ENCODE results near the gene MED10. TPM values are rescaled to one million over a fixed set of nuclear protein-coding genes. Genes with fewer than 3 reads are reported as not detected.

MED10 gene
- total RNA-seq, 2 experiments from 2014 or later: 97.2 to 98.0 TPM

DNA sequence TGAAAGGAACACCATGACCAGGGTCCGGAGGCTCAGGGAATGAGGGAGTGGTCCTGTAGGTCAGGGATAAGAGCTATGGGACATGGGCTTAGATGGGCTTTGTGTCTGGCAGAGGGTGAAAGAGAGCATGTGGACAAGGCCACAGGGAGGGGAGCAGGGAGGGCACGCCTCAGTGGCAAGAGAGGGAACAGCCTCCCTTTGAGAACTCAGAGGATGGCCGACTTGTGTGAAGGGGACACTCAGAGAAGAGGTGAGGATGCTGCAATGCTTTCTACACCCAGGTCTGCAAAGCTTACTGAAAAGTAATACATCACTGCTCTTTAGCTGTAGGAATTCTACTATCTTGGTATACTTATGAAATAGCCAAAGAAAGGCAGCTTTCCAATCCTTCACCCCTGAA, 23.5 kb downstream of the MED10 start:
- H3K4me3 Mint-ChIP-seq: no peak overlapping the region
- no peak overlapping the region for H3K4me3 ChIP-seq (ENCODE audit: low read length)
- ChIA-PET CTCF (no interaction called here), POLR2A (no interaction called here)
- no peak overlapping the region for H3K27ac ChIP-seq (ENCODE audit: low read depth in 1 of 2, low read length in 2 of 2)
- ATAC-seq (ENCODE audit: poor library complexity) (no peak), DNase-seq (no peak)
- TF ChIP-seq, protein P1, sequence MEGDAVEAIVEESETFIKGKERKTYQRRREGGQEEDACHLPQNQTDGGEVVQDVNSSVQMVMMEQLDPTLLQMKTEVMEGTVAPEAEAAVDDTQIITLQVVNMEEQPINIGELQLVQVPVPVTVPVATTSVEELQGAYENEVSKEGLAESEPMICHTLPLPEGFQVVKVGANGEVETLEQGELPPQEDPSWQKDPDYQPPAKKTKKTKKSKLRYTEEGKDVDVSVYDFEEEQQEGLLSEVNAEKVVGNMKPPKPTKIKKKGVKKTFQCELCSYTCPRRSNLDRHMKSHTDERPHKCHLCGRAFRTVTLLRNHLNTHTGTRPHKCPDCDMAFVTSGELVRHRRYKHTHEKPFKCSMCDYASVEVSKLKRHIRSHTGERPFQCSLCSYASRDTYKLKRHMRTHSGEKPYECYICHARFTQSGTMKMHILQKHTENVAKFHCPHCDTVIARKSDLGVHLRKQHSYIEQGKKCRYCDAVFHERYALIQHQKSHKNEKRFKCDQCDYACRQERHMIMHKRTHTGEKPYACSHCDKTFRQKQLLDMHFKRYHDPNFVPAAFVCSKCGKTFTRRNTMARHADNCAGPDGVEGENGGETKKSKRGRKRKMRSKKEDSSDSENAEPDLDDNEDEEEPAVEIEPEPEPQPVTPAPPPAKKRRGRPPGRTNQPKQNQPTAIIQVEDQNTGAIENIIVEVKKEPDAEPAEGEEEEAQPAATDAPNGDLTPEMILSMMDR (IDR thresholded peaks at IDR 0.05): no peak
- no peak overlapping the region for H3K27ac Mint-ChIP-seq
- H3K9me3 ChIP-seq (ENCODE audit: control insufficient read depth in 1 of 2, insufficient read depth in 1 of 2, low read length in 2 of 2): peaks cover 0 to 4% of the 10 kb centered on the region in 2 experiments
- intact Hi-C loops (cut with DNase I, micrococcal nuclease): no loop called here
- peaks cover 9% of the 10 kb centered on the region for H3K4me1 Mint-ChIP-seq (ENCODE audit: low read depth)
- no peaks in the 10 kb centered on the region for H3K27me3 Mint-ChIP-seq
- no peaks in the 10 kb centered on the region for H3K9me3 Mint-ChIP-seq
- H3K36me3 Mint-ChIP-seq (ENCODE audit: low read depth): peaks cover 3% of the 10 kb centered on the region
- peaks cover 7% of the 10 kb centered on the region for H3K4me1 ChIP-seq (ENCODE audit: insufficient read depth, low read length)
- no peaks in the 10 kb centered on the region for H3K36me3 ChIP-seq (ENCODE audit: insufficient read depth, low read length)
- no peaks in the 10 kb centered on the region for H3K27me3 ChIP-seq (ENCODE audit: control insufficient read depth in 1 of 2, insufficient read depth in 2 of 2, low read length in 2 of 2)

DNA sequence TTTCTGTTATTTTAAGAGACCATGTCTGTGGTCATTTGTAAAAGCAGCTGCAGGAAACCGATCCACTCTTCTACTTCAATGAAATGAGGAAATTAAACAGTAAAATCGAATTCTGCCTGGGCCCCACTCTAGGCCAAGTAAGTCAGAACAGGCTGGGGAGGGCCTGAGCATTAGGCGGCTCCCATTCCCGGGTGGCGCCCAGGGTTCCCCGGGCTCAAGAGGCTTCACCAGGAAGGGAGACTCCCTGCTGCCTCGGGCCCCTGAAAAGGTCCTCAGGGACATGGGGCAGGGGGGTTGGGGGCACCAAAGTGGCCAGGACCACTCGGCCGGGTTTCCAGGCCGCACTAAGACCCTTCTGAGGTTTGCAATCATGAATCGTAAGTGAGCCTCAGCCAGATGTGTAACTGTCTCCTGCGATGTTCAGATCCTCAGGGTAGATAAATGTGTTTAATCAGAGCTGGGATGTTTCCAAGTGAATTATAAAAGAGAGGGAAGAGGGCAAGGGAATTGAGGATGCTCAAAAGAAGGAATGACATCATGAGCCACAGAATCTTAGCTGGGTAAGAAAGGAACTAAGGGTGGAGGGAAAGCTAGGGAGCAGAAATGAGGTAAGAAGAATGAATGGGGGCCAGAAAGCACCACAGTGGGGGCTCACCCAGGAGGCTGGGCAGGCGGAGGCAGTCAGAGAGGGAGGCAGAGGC, 24.6 kb downstream of the MED10 start:
- Mint-ChIP-seq H3K9me3 (no peaks in the 10 kb centered on the region), H3K4me3 (no peak overlapping the region), H3K4me1 (ENCODE audit: low read depth) (peaks cover 5% of the 10 kb centered on the region), H3K27ac (no peak overlapping the region), H3K27me3 (no peaks in the 10 kb centered on the region), H3K36me3 (ENCODE audit: low read depth) (no peaks in the 10 kb centered on the region)
- intact Hi-C loops (cut with DNase I, micrococcal nuclease): no loop called here
- ChIA-PET POLR2A (no interaction called here), CTCF (no interaction called here)
- Histone ChIP-seq H3K9me3 (ENCODE audit: control insufficient read depth in 1 of 2, insufficient read depth in 1 of 2, low read length in 2 of 2) (peaks cover 0 to under 1% of the 10 kb centered on the region in 2 experiments), H3K4me1 (ENCODE audit: insufficient read depth, low read length) (no peaks in the 10 kb centered on the region), H3K27ac (ENCODE audit: low read depth in 1 of 2, low read length in 2 of 2) (no peak overlapping the region), H3K36me3 (ENCODE audit: insufficient read depth, low read length) (no peaks in the 10 kb centered on the region), H3K4me3 (ENCODE audit: low read length) (no peak overlapping the region), H3K27me3 (ENCODE audit: control insufficient read depth in 1 of 2, insufficient read depth in 2 of 2, low read length in 2 of 2) (no peaks in the 10 kb centered on the region)
- ATAC-seq (ENCODE audit: poor library complexity) (no peak), DNase-seq (no peak)
- TF ChIP-seq, protein P1 (IDR thresholded peaks at IDR 0.05): no peak

DNA sequence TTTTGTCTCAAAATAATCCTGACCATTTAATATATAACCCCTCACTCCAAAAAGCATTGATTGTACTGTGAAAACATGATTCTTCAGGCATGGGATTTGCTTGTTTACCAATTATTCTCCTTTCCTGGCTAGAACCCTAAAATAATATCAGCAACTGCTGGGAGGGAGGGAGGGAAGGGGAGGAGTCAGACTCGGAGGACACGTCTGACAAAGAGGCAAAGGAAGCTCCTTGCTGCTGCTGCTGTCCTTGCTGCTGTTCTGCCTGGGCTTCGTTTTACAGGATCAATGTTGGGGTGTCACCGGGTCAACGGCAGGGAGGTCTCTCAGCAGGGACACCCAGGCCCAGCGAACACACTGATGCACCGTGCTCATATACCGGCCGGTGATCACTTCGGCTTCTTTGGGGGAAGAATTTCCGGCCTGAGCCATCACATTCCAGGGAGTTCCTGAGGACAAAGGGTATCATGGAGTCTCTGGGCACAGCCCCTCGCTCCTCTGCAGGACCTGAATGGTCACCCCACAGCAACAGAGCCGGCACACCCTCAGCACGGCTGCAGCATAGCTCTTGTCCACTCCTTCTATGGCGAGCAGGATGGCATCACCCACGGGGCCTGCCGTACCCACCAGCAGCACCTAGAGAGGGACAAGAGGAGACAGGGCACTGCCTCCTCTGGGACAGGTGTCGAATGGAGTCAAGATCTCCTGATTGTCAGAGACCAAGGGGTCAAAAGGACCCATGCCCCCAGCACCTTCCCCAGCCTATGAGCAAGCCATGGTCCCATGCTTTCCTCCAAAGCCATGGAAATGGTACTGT, 27.9 kb downstream of the MED10 start:
- ATAC-seq (ENCODE audit: poor library complexity): no peak
- Mint-ChIP-seq H3K27me3 (no peaks in the 10 kb centered on the region), H3K36me3 (ENCODE audit: low read depth) (no peaks in the 10 kb centered on the region), H3K4me1 (ENCODE audit: low read depth) (peaks cover 5% of the 10 kb centered on the region), H3K9me3 (no peaks in the 10 kb centered on the region), H3K27ac (no peak overlapping the region), H3K4me3 (no peak overlapping the region)
- CTCF ChIA-PET: no interaction called here
- TF ChIP-seq, protein P1 (IDR thresholded peaks at IDR 0.05): no peak
- DNase-seq: no peak
- POLR2A ChIA-PET: no interaction called here
- H3K27me3 ChIP-seq (ENCODE audit: control insufficient read depth in 1 of 2, insufficient read depth in 2 of 2, low read length in 2 of 2): no peaks in the 10 kb centered on the region
- no peaks in the 10 kb centered on the region for H3K36me3 ChIP-seq (ENCODE audit: insufficient read depth, low read length)
- no peak overlapping the region for H3K27ac ChIP-seq (ENCODE audit: low read depth in 1 of 2, low read length in 2 of 2)
- no peaks in the 10 kb centered on the region for H3K9me3 ChIP-seq (ENCODE audit: control insufficient read depth in 1 of 2, insufficient read depth in 1 of 2, low read length in 2 of 2)
- no peak overlapping the region for H3K4me3 ChIP-seq (ENCODE audit: low read length)
- no peaks in the 10 kb centered on the region for H3K4me1 ChIP-seq (ENCODE audit: insufficient read depth, low read length)
- intact Hi-C loops (cut with DNase I, micrococcal nuclease): no loop called here

Data from CD4-positive, alpha-beta T cell (primary cell).